HG03139 (cell line): ENCODE data around the gene NUP93.

Experiments
- ATAC-seq: cut with Tn5 transposase; IDR thresholded peaks from one replicate; pipeline ENCODE4 v1.9.1; 2021; ENCODE audit not compliant: unreplicated experiment

The NUP93 gene

DNA sequence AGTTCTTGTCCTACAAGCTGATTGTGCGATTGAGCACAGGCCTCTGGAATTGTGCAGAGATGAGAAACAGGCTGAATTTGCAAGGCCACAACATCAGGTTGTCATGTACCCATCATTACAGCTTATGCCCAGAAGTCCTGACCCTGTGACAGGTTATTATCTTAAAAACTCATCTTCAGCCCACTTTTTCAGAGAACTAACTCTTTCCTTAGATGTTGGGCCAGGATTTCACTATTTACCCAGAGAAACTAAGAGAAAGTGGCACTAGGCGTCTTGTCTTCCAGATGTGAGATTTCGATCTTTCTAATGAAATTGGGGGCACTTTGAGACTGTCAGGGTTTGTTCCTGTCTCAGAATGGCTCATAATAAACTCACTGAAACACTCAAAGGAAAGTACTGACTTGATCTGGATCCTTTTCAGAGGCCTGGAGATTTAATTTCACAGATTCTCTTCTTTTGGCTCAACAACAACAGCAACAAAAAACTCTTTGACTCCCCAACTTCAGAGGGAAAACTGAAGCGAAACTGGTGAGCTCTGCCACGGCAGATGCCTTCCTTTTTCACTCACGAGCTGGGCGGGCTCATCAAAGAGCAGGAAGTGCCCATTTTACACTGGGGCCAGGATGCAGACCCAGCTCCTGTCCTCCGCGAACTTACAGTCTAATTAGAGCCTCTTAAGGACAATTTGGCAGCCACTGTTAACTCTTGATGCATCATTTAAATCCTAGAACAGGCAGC is 117.4 kb downstream of the NUP93 start:
- ATAC-seq = no peak

- ATAC-seq = no peak
These were observed 118.4 kb downstream of the NUP93 start for GRCh38 chr16:56848029-56848936.

- ATAC-seq = no peak
These were observed 119.2 kb downstream of the NUP93 start for GRCh38 chr16:56848955-56849689.

- ATAC-seq = no peak
These were observed 120.1 kb downstream of the NUP93 start for GRCh38 chr16:56849690-56850680.

GRCh38 chr16:56851671-56852400 is 121.9 kb downstream of the NUP93 start:
- ATAC-seq = no peak

DNA sequence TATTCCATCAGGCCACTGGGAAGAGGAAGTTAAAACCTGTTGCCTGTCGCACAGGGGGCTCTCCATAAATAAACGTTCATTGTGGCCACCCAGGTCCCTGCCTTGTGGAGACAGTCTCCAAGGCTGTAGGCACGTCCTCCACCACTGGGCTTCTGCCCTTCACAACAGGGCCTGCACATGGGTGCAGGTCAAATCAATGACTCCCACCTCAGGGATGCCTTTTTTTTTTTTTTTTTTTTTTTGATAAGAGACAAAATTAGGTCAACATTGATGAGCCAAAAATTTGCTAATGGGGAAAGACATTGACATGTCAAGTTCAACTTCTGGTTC is 122.4 kb downstream of the NUP93 start:
- no peak for ATAC-seq

DNA sequence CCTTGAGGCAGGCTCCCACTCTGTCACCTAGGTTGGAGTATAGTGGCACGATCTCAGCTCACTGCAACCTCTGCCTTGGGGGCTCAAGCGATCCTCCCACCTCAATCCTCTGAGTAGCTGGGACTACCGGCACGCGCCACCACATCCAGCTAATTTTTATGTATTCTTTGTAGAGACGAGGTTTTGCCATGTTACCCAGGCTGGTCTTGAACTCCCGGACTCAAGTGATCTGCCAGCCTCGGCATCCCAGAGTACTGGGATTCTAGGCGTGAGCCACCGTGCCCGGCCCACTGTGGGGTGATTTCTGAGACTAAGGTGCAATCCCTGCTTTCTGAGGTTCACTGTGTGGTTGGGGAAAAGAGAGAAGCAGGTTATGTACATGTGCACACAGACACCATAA is 123.0 kb downstream of the NUP93 start:
- no peak for ATAC-seq

DNA sequence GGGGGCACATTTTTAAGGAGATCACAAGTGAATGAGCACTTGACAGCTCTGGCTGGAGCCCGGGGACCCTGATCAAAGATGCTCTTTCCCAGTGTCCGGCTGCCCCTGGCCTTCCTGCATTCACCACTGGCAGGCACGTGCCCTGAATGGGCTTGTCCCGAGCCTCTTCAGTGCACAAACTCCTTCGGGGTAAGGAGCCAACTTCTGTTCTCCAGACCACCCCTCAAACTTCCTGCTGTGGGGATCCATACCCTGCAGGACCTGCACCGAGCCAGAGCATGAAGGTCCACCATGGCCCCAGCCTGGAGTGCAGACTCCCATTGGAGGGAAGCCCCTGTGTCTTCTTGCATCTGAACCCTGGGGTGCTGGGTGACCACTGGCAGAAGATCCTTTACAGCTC is 125.3 kb downstream of the NUP93 start:
- ATAC-seq = no peak

- no peak for ATAC-seq
These were observed 126.0 kb downstream of the NUP93 start for GRCh38 chr16:56855946-56856345.

DNA sequence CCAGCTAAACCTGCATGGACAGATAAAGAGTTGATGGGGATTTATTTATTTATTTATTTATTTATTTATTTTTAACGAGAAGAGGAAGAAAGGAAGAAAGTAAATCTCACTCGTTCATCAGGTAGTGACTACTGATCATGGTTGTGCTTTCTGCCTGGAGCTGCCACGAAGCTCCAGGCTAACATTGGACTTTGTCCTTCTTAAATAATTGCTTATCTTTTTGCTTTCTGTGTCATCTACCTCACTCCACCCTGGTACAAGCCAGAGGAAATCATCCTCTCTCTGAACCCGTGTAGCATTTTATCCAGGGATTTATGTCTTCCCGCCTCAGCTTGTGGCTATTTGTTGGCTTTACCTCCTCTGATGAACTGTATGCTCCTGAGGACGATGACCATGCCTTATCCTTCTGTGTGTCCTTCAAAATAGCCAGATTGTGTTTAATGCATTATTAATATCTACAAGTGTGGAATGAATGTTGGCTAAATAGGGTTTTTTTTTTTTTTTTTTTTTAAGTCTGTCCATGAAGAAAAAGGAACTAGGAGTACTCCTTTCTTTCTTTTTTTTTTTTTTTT is 127.0 kb downstream of the NUP93 start:
- no peak for ATAC-seq

DNA sequence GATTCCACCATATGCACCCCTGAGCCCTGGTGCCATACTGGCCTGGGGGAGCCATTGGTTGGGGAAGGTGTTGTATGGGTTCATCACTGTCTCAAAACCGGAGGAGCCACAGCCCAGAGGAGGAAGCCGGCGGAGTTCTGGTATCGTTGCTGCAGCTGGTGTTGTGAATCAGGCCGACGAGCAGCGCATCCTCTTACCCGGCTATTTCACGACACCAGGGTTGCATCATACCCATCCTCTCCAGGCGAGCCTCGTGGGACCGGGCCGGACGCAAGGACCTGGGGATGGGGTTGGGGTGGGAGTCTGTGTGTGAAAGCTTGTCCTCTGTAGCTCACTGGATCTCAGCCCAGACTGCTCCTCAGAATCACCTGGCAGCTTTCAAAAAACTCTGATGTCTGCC is 128.4 kb downstream of the NUP93 start:
- ATAC-seq = no peak

DNA sequence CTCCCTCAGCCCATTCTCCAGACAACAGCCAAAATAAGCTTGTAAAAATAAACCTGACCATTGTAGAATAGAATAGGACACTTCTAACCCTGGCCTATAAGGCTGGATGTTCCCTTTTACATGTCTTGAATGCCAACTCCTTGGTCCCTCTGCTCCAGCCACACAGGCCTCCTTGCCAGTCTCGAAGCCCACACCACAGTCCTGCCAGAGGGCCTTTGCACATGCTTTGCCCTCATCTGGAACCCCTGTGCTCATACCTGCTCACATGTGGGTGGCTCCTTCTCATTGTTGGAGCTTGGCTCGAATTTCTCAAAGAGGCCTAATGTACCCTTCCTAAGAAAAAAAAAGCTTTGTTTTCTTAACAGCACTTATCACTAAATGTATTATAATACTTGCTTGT is 129.7 kb downstream of the NUP93 start:
- ATAC-seq = no peak

GRCh38 chr16:56860226-56861020 is 130.5 kb downstream of the NUP93 start:
- ATAC-seq = peak; percentile 76

DNA sequence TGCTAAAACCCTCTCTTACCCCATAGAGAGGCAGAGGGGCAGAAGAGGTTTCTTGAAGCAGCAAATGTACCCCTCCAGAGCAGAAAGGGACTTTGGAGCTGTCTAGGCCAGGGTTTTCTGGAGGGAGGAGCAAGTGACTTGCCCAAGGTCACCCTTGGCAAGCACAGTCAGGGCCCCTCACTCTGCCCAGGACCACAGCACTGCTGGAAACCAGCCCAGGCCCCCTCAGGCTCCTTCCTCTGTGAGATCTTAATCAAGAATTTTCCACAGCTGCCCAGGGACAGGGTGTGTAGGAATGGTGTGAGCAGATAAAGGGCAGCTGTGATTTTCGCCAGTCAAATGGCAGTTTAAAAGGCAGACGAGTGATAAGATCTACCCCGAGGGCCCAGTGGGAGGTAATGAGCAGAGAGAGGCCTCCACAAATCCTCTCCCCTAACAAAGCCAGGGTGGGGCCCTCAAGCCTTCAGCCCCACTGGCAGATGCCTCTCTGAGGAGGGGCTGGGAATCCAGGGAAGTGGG is 131.2 kb downstream of the NUP93 start:
- ATAC-seq = no peak

DNA sequence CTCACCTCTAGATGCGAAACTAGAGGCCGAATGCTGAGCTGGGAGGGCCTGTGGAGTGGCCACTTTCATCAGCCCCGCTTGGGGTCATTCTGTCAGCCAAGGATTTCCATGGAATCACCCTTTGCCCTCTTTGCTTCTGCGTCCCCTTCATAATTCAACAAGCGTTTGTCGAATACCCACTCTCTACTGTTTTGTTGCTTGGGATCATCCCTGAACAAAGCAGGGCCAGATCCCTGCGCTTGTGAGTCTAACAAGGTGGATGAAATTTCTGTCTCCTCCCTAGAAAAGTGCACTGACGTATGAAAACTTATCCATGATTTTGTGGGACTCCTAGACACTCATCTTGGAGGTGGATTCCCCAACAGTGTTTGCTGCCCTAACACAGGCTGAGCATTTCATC is 131.8 kb downstream of the NUP93 start:
- ATAC-seq = no peak

- ATAC-seq = no peak
These were observed 132.8 kb downstream of the NUP93 start for GRCh38 chr16:56862776-56863175.

GRCh38 chr16:56864960-56865359 is 135.0 kb downstream of the NUP93 start, which contains the start of gene SLC12A3:
Gene SLC12A3, plus strand, starts transcription at chr16:56865207. Its CDS starts 29 bp downstream, at chr16:56865236.
- ATAC-seq = no peak

- ATAC-seq = no peak
These were observed 135.6 kb downstream of the NUP93 start for GRCh38 chr16:56865394-56866062.
